ENCODE measurements around the gene MAP2K1.

Gene MAP2K1

DNA sequence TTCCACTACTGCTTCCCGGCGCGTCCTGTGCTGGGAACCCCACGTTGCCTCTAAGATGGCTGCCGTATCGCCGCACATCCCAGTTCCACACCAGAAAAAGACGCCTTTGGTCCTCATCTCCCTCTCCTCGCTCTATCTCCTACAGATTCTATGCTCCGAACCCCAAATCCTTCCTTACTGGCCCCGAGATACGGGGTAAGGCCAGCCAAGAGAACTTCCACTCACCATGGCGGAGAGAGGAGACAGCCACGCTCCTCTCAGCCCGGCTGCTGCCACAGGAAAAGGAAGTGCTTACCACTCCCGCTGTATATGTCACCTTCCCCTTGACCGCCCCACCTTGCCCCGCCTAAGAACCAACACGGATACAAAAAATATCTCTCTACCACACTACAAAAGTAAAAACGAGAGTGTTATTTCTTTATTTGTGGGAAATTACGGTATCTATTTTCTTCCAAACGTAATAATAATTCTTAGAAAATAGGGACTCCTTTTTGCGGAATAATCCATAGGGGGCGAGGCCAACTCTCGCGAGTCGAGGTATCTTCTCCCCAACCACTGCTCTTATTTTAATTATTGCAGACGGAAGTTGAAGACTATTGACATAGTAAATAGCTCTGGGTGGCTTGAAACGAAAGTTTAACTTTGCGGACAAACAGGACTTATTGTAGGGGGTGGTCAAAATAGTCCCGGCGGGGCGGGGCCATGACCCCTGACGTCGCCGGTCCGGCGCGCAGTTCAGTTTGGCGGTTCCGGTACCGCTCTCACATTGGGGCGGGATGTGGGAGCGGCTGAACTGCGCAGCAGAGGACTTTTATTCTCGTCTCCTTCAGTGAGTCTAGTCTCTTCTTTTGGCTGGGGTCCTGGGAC is 118.1 kb downstream of the MAP2K1 start, which contains the start of the genes RPL4 and ZWILCH:
Gene RPL4, minus strand, starts transcription at position 293 of the 867 bp plus-strand sequence. Its CDS starts 65 bp downstream, at position 228.
Gene ZWILCH, plus strand, starts transcription at position 764 of the 867 bp plus-strand sequence. Its CDS starts 13 bp downstream, at position 777.
- H3K14ac ChIP-seq (ENCODE audit: low read length in 2 of 2), result peak within 1 kb of the TSS; percentile 23 to 86
- peak within 1 kb of the TSS; percentile 97 for H3K9ac ChIP-seq (ENCODE audit: low read length)
- peak within 1 kb of the TSS; percentile 85 for H3K27ac ChIP-seq (ENCODE audit: low read length, poor library complexity, severe bottlenecking)
- peak within 1 kb of the TSS; percentile 75 to 93 for H3K4me3 ChIP-seq (ENCODE audit: insufficient read depth in 1 of 2, low read depth in 1 of 2, low read length in 2 of 2)
- peak within 1 kb of the TSS; percentile 70 for H4K8ac ChIP-seq (ENCODE audit: low read length)
- no peaks in the 10 kb centered on the region for H3K79me1 ChIP-seq (replicated peaks; ENCODE audit: low read length, poor library complexity, severe bottlenecking)
- no peak within 1 kb of the TSS for H3K23ac ChIP-seq (ENCODE audit: low read length in 2 of 2)
- H2AK5ac ChIP-seq (ENCODE audit: low read length, severe bottlenecking), result peak within 1 kb of the TSS; percentile 69
- H2BK15ac ChIP-seq (ENCODE audit: low read depth, poor library complexity, severe bottlenecking), result peak within 1 kb of the TSS; percentile 26
- H3K9me3 ChIP-seq (ENCODE audit: control insufficient read depth, low read length), result no peaks in the 10 kb centered on the region
- H3K4ac ChIP-seq (ENCODE audit: low read depth in 1 of 2, low read length in 2 of 2), result peak within 1 kb of the TSS in 1 of 2 experiments; percentile 86
- H3K27me3 ChIP-seq (ENCODE audit: control insufficient read depth in 1 of 2, insufficient read depth in 1 of 2, low read length in 2 of 2), result no peaks in the 10 kb centered on the region
- H3K4me2 ChIP-seq (ENCODE audit: low read length, poor library complexity, severe bottlenecking), result peak within 1 kb of the TSS; percentile 89
- peak within 1 kb of the TSS; percentile 2 for H2AFZ ChIP-seq (ENCODE audit: low read depth, low read length)
- H2BK5ac ChIP-seq (ENCODE audit: low read depth, low read length, poor library complexity, severe bottlenecking), result peak within 1 kb of the TSS; percentile 15
- H3K18ac ChIP-seq (ENCODE audit: low read depth in 1 of 2, low read length in 2 of 2), result peak within 1 kb of the TSS; percentile 81 to 92
- H3K36me3 ChIP-seq (ENCODE audit: control insufficient read depth in 1 of 2, insufficient read depth in 2 of 2, low read depth in 1 of 2, low read length in 2 of 2), result peaks cover 9 to 40% of the 10 kb centered on the region in 2 experiments
- under 1% methylated on average over 39 of the region's 46 CpGs for WGBS
- no peak within 1 kb of the TSS for H4K91ac ChIP-seq (ENCODE audit: low read length)
- peak within 1 kb of the TSS; percentile 29 for H2BK120ac ChIP-seq (ENCODE audit: low read depth, low read length)
- DNase-seq, result peak; percentile 96
- no peak within 1 kb of the TSS for H2BK12ac ChIP-seq (ENCODE audit: low read length in 2 of 2)
- H3K4me1 ChIP-seq (ENCODE audit: control insufficient read depth, insufficient read depth, low read depth, low read length), result peaks cover 3% of the 10 kb centered on the region

DNA sequence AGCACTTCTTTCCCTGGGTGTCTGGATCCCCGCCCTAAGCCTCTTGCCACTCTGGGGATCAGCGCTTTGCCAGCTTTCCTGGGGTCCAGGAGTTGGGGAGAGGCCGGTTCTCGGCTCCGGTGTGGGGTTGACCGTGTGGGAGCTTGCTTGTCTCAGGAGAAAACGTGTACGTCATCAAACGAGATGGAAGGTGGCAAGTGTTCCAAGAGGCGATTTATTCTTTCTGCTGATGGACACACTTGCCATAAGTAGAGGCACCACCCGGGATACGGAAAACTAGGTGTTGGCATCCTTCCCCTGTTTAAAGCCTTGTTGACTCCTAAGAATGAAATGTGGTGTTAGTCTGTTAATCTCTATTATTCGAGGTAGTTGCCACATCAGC is 118.7 kb downstream of the MAP2K1 start:
- Histone ChIP-seq H2BK12ac (ENCODE audit: low read length in 2 of 2) (no peak overlapping the region), H3K4me2 (ENCODE audit: low read length, poor library complexity, severe bottlenecking) (peak overlapping the region; percentile 58), H2BK15ac (ENCODE audit: low read depth, poor library complexity, severe bottlenecking) (peak overlapping the region; percentile 26), H3K79me1 (replicated peaks; ENCODE audit: low read length, poor library complexity, severe bottlenecking) (no peaks in the 10 kb centered on the region), H3K14ac (ENCODE audit: low read length in 2 of 2) (no peak overlapping the region), H4K91ac (ENCODE audit: low read length) (no peak overlapping the region), H3K27me3 (ENCODE audit: control insufficient read depth in 1 of 2, insufficient read depth in 1 of 2, low read length in 2 of 2) (no peaks in the 10 kb centered on the region), H4K8ac (ENCODE audit: low read length) (no peak overlapping the region), H3K9me3 (ENCODE audit: control insufficient read depth, low read length) (no peaks in the 10 kb centered on the region), H3K9ac (ENCODE audit: low read length) (peak overlapping the region; percentile 97), H2BK120ac (ENCODE audit: low read depth, low read length) (no peak overlapping the region), H3K27ac (ENCODE audit: low read length, poor library complexity, severe bottlenecking) (peak overlapping the region; percentile 85), H2AFZ (ENCODE audit: low read depth, low read length) (peak overlapping the region; percentile 2), H3K23ac (ENCODE audit: low read length in 2 of 2) (no peak overlapping the region), H3K4me3 (ENCODE audit: insufficient read depth in 1 of 2, low read depth in 1 of 2, low read length in 2 of 2) (peak overlapping the region; percentile 67 to 93), H2BK5ac (ENCODE audit: low read depth, low read length, poor library complexity, severe bottlenecking) (no peak overlapping the region), H3K36me3 (ENCODE audit: control insufficient read depth in 1 of 2, insufficient read depth in 2 of 2, low read depth in 1 of 2, low read length in 2 of 2) (peaks cover 5 to 36% of the 10 kb centered on the region in 2 experiments), H3K4ac (ENCODE audit: low read depth in 1 of 2, low read length in 2 of 2) (no peak overlapping the region), H2AK5ac (ENCODE audit: low read length, severe bottlenecking) (no peak overlapping the region), H3K18ac (ENCODE audit: low read depth in 1 of 2, low read length in 2 of 2) (no peak overlapping the region), H3K4me1 (ENCODE audit: control insufficient read depth, insufficient read depth, low read depth, low read length) (peaks cover 3% of the 10 kb centered on the region)
- WGBS, result 2% methylated on average over 13 of the region's 13 CpGs
- DNase-seq, result no peak

DNA sequence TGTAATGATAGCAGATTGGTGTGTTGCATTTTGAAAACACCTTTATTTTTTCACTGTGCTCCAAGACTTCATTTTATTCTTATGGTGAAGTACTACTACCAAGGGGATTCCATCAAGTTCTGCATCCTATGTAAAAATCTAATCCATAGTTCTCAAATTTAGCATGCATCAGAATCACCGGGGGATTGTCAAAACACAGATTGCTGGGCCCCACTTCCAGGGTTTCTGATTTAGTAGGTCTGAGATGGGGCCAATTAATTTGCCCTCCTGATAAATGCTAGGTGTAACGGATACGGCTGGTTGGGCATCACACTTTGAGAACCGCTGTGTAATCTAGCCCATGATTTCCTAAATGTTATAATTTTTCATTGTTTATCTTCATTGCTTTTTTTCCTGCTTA is 119.1 kb downstream of the MAP2K1 start:
- DNase-seq, result no peak

DNA sequence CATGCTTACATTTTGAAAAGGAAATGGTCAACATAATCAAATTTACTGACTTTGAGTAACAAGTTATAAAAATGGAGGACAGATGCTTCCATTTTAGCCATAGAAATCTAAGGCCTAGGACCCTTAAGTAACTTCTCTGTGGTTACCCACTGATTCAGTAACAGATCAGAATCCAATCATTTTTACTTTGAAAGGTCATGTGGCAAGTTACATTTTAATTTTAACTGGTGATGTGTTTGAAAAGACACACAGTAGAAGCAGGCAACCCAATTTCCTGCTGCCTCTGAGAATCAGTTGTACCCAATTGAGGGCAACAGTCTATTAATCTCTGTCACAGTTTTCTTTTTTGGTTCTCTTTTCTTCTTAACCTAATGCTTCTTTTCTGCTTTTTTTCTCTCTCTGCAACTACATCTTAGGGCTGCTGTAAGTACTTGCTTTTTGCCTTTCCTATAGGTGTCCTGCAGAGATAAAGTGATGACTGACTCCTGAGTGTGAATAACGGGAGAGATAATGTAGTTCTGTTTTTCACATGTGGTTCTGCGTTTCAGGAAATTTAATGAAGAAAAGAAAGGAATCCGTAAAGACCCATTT is 121.7 kb downstream of the MAP2K1 start:
- H4K91ac ChIP-seq (ENCODE audit: low read length), result no peak overlapping the region
- H2BK5ac ChIP-seq (ENCODE audit: low read depth, low read length, poor library complexity, severe bottlenecking), result no peak overlapping the region
- H3K79me1 ChIP-seq (replicated peaks; ENCODE audit: low read length, poor library complexity, severe bottlenecking), result peaks cover 13% of the 10 kb centered on the region
- no peak overlapping the region for H3K9ac ChIP-seq (ENCODE audit: low read length)
- peaks cover 1% of the 10 kb centered on the region for H3K4me1 ChIP-seq (ENCODE audit: control insufficient read depth, insufficient read depth, low read depth, low read length)
- no peak for DNase-seq
- no peak overlapping the region for H2AK5ac ChIP-seq (ENCODE audit: low read length, severe bottlenecking)
- H3K14ac ChIP-seq (ENCODE audit: low read length in 2 of 2), result no peak overlapping the region
- H2BK15ac ChIP-seq (ENCODE audit: low read depth, poor library complexity, severe bottlenecking), result no peak overlapping the region
- no peak overlapping the region for H2BK120ac ChIP-seq (ENCODE audit: low read depth, low read length)
- H2BK12ac ChIP-seq (ENCODE audit: low read length in 2 of 2), result no peak overlapping the region
- peaks cover 7 to 13% of the 10 kb centered on the region in 2 experiments for H3K36me3 ChIP-seq (ENCODE audit: control insufficient read depth in 1 of 2, insufficient read depth in 2 of 2, low read depth in 1 of 2, low read length in 2 of 2)
- peak overlapping the region; percentile 6 for H3K27ac ChIP-seq (ENCODE audit: low read length, poor library complexity, severe bottlenecking)
- no peak overlapping the region for H4K8ac ChIP-seq (ENCODE audit: low read length)
- H3K4me2 ChIP-seq (ENCODE audit: low read length, poor library complexity, severe bottlenecking), result no peak overlapping the region
- 88% methylated on average over 1 of the region's 3 CpGs for WGBS
- no peaks in the 10 kb centered on the region for H3K27me3 ChIP-seq (ENCODE audit: control insufficient read depth in 1 of 2, insufficient read depth in 1 of 2, low read length in 2 of 2)
- no peak overlapping the region for H2AFZ ChIP-seq (ENCODE audit: low read depth, low read length)
- H3K4me3 ChIP-seq (ENCODE audit: insufficient read depth in 1 of 2, low read depth in 1 of 2, low read length in 2 of 2), result no peak overlapping the region
- no peaks in the 10 kb centered on the region for H3K9me3 ChIP-seq (ENCODE audit: control insufficient read depth, low read length)
- no peak overlapping the region for H3K4ac ChIP-seq (ENCODE audit: low read depth in 1 of 2, low read length in 2 of 2)
- no peak overlapping the region for H3K18ac ChIP-seq (ENCODE audit: low read depth in 1 of 2, low read length in 2 of 2)
- H3K23ac ChIP-seq (ENCODE audit: low read length in 2 of 2), result no peak overlapping the region

More for the DNA sequence above, 119.1 kb downstream of the MAP2K1 start:
- Histone ChIP-seq H3K14ac (ENCODE audit: low read length in 2 of 2) (no peak overlapping the region), H2AK5ac (ENCODE audit: low read length, severe bottlenecking) (no peak overlapping the region), H3K23ac (ENCODE audit: low read length in 2 of 2) (no peak overlapping the region), H3K4me1 (ENCODE audit: control insufficient read depth, insufficient read depth, low read depth, low read length) (peaks cover 3% of the 10 kb centered on the region), H3K9ac (ENCODE audit: low read length) (peak overlapping the region; percentile 97), H3K4ac (ENCODE audit: low read depth in 1 of 2, low read length in 2 of 2) (no peak overlapping the region), H2BK5ac (ENCODE audit: low read depth, low read length, poor library complexity, severe bottlenecking) (no peak overlapping the region), H4K91ac (ENCODE audit: low read length) (no peak overlapping the region), H3K79me1 (replicated peaks; ENCODE audit: low read length, poor library complexity, severe bottlenecking) (peaks cover 2% of the 10 kb centered on the region), H3K27me3 (ENCODE audit: control insufficient read depth in 1 of 2, insufficient read depth in 1 of 2, low read length in 2 of 2) (no peaks in the 10 kb centered on the region), H3K4me3 (ENCODE audit: insufficient read depth in 1 of 2, low read depth in 1 of 2, low read length in 2 of 2) (peak overlapping the region in 1 of 2 experiments; percentile 93), H2BK15ac (ENCODE audit: low read depth, poor library complexity, severe bottlenecking) (no peak overlapping the region), H3K4me2 (ENCODE audit: low read length, poor library complexity, severe bottlenecking) (peak overlapping the region; percentile 58), H2BK120ac (ENCODE audit: low read depth, low read length) (no peak overlapping the region), H2AFZ (ENCODE audit: low read depth, low read length) (no peak overlapping the region), H4K8ac (ENCODE audit: low read length) (no peak overlapping the region), H3K18ac (ENCODE audit: low read depth in 1 of 2, low read length in 2 of 2) (no peak overlapping the region), H3K27ac (ENCODE audit: low read length, poor library complexity, severe bottlenecking) (no peak overlapping the region), H3K36me3 (ENCODE audit: control insufficient read depth in 1 of 2, insufficient read depth in 2 of 2, low read depth in 1 of 2, low read length in 2 of 2) (peaks cover 4 to 36% of the 10 kb centered on the region in 2 experiments), H2BK12ac (ENCODE audit: low read length in 2 of 2) (no peak overlapping the region), H3K9me3 (ENCODE audit: control insufficient read depth, low read length) (no peaks in the 10 kb centered on the region)
- WGBS, result 53% methylated on average over 4 of the region's 4 CpGs

Data from mesenchymal stem cell (in vitro differentiated cells and primary cell).